ENCODE results near the gene NAA20.

Gene NAA20

DNA sequence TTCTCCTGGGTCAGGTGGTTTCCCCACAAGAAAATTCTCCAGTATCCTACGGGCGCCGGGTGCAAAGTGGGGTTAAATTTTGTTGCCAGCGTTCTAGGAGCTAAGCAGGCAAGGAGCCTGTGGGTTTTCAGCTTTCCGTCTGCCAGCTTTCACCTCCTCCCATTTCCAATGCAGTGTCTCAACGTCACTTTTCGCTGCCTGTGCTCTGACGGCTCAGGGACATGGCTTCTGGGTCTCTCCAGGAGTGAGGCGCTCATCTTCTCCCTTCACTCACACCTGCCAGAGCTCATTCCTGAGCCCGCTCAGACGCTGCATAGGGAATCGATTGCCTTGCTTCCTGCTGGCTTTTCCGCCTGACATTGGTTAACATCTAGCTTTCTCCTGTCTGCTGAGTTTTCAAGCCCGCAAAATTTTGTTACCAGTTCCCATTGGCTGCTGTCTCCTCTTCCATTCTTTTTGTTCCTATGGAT, 7.3 kb upstream of the NAA20 start:
- H3K4me3 ChIP-seq (replicated peaks; ENCODE audit: insufficient read depth, low read length), result no peak overlapping the region
- TF ChIP-seq GABPA (IDR thresholded peaks at IDR 0.05; ENCODE audit: low read depth) (no peak), SPI1 (IDR thresholded peaks at IDR 0.05; ENCODE audit: borderline replicate concordance, low read depth) (no peak), POLR2AphosphoS5 (IDR thresholded peaks at IDR 0.05; ENCODE audit: low read depth) (no peak), REST (IDR thresholded peaks at IDR 0.05; ENCODE audit: insufficient replicate concordance, low read depth) (no peak)
- TF ChIP-seq, protein P1, sequence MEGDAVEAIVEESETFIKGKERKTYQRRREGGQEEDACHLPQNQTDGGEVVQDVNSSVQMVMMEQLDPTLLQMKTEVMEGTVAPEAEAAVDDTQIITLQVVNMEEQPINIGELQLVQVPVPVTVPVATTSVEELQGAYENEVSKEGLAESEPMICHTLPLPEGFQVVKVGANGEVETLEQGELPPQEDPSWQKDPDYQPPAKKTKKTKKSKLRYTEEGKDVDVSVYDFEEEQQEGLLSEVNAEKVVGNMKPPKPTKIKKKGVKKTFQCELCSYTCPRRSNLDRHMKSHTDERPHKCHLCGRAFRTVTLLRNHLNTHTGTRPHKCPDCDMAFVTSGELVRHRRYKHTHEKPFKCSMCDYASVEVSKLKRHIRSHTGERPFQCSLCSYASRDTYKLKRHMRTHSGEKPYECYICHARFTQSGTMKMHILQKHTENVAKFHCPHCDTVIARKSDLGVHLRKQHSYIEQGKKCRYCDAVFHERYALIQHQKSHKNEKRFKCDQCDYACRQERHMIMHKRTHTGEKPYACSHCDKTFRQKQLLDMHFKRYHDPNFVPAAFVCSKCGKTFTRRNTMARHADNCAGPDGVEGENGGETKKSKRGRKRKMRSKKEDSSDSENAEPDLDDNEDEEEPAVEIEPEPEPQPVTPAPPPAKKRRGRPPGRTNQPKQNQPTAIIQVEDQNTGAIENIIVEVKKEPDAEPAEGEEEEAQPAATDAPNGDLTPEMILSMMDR (IDR thresholded peaks at IDR 0.05; ENCODE audit: insufficient read depth, low read length), result no peak
- no peaks in the 10 kb centered on the region for H3K27me3 ChIP-seq (ENCODE audit: insufficient read depth, poor library complexity, severe bottlenecking)
- H3K27ac ChIP-seq (replicated peaks), result no peak overlapping the region
- no peak for DNase-seq (ENCODE audit: low read depth in 1 of 2, low spot score in 1 of 2)

GRCh38 chr20:20010639-20011500, 6.3 kb upstream of the NAA20 start:
- TF ChIP-seq GABPA (IDR thresholded peaks at IDR 0.05; ENCODE audit: low read depth) (no peak), REST (IDR thresholded peaks at IDR 0.05; ENCODE audit: insufficient replicate concordance, low read depth) (no peak), SPI1 (IDR thresholded peaks at IDR 0.05; ENCODE audit: borderline replicate concordance, low read depth) (no peak), POLR2AphosphoS5 (IDR thresholded peaks at IDR 0.05; ENCODE audit: low read depth) (no peak)
- TF ChIP-seq, protein P1 (IDR thresholded peaks at IDR 0.05; ENCODE audit: insufficient read depth, low read length), result no peak
- no peaks in the 10 kb centered on the region for H3K27me3 ChIP-seq (ENCODE audit: insufficient read depth, poor library complexity, severe bottlenecking)
- no peak overlapping the region for H3K4me3 ChIP-seq (replicated peaks; ENCODE audit: insufficient read depth, low read length)
- no peak overlapping the region for H3K27ac ChIP-seq (replicated peaks)
- DNase-seq (ENCODE audit: low read depth in 1 of 2, low spot score in 1 of 2), result no peak

DNA sequence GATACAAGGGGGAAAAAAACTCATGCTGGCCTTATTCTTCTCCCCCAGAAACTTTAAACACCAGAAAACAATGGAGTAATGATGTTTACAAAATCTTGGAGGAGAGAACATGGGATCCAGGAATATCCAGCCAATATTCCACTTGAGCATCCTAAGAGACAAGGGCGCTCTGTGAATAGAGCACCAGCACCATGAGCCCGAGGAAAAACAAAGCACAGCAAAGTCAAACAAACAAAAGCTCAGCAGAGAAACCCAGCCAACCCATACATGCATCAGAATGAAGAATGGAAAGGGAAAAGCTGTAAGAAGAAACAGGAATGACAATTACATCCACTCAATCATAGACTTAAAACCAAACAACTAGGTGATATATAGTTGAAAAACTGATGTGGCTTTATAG, 4.6 kb upstream of the NAA20 start:
- DNase-seq (ENCODE audit: low read depth in 1 of 2, low spot score in 1 of 2), result no peak
- Histone ChIP-seq H3K27me3 (ENCODE audit: insufficient read depth, poor library complexity, severe bottlenecking) (no peaks in the 10 kb centered on the region), H3K4me3 (replicated peaks; ENCODE audit: insufficient read depth, low read length) (no peak overlapping the region), H3K27ac (replicated peaks) (no peak overlapping the region)
- TF ChIP-seq GABPA (IDR thresholded peaks at IDR 0.05; ENCODE audit: low read depth) (no peak), POLR2AphosphoS5 (IDR thresholded peaks at IDR 0.05; ENCODE audit: low read depth) (no peak), SPI1 (IDR thresholded peaks at IDR 0.05; ENCODE audit: borderline replicate concordance, low read depth) (no peak), REST (IDR thresholded peaks at IDR 0.05; ENCODE audit: insufficient replicate concordance, low read depth) (no peak)
- TF ChIP-seq, protein P1 (IDR thresholded peaks at IDR 0.05; ENCODE audit: insufficient read depth, low read length), result no peak
